WTC11 (cell line): ENCODE measurements around the gene PLEKHO2. TPM values are rescaled to one million over a fixed set of nuclear protein-coding genes. Genes with fewer than 3 reads are reported as not detected.

Experiments used
- ATF1 ChIP-seq: sonication (generic); formaldehyde crosslinking; IDR thresholded peaks from 2 replicates; pipeline ENCODE4 v1.8.1; 2023; ENCODE audit warnings: mild to moderate bottlenecking, moderate library complexity, missing genetic modification reagents
- ELF4 ChIP-seq: sonication (generic); formaldehyde crosslinking; IDR thresholded peaks from 2 replicates; pipeline ENCODE4 v1.8.1; 2022; ENCODE audit warnings: low read depth, mild to moderate bottlenecking, moderate library complexity, missing genetic modification reagents
- FOXJ3 ChIP-seq: sonication (generic); formaldehyde crosslinking; IDR thresholded peaks from 2 replicates; pipeline ENCODE4 v1.9.0; 2021; ENCODE audit warnings: missing genetic modification reagents, mild to moderate bottlenecking, borderline replicate concordance
- MXD4 ChIP-seq: fragments of 250-450 bp; sonication (Bioruptor Pico); IDR thresholded peaks from 2 replicates; pipeline ENCODE4 v1.8.0; 2021; ENCODE audit warnings: mild to moderate bottlenecking, moderate library complexity, borderline replicate concordance
- PRRX2 ChIP-seq: fragments of 250-450 bp; sonication (Bioruptor Pico); IDR thresholded peaks from 2 replicates; pipeline ENCODE4 v1.8.0; 2021; ENCODE audit warnings: mild to moderate bottlenecking
- RORB ChIP-seq: fragments of 250-450 bp; sonication (Bioruptor Pico); IDR thresholded peaks from 2 replicates; pipeline ENCODE4 v1.9.0; 2021; ENCODE audit warnings: mild to moderate bottlenecking
- SOX15 ChIP-seq: fragments of 250-450 bp; sonication (Bioruptor Pico); IDR thresholded peaks from 2 replicates; pipeline ENCODE4 v1.9.0; 2021; ENCODE audit warnings: mild to moderate bottlenecking
- SP1 ChIP-seq: sonication (generic); formaldehyde crosslinking; conservative IDR thresholded peaks from 2 replicates; pipeline ENCODE4 v1.8.1; 2022; ENCODE audit warnings: missing genetic modification reagents
- TEAD4 ChIP-seq: sonication (generic); formaldehyde crosslinking; IDR thresholded peaks from 2 replicates; pipeline ENCODE4 v1.8.0; 2022; ENCODE audit warnings: mild to moderate bottlenecking, missing genetic modification reagents
- TP53 ChIP-seq: sonication (generic); formaldehyde crosslinking; IDR thresholded peaks from 2 replicates; pipeline ENCODE4 v1.8.1; 2023; ENCODE audit warnings: mild to moderate bottlenecking, missing genetic modification reagents
- ZBTB21 ChIP-seq: sonication (generic); formaldehyde crosslinking; IDR thresholded peaks from 2 replicates; pipeline ENCODE4 v1.8.1; 2023; ENCODE audit warnings: mild to moderate bottlenecking, missing genetic modification reagents, borderline replicate concordance
- ZNF232 ChIP-seq: sonication (generic); formaldehyde crosslinking; IDR thresholded peaks from 2 replicates; pipeline ENCODE4 v1.8.0; 2022; ENCODE audit warnings: mild to moderate bottlenecking, missing genetic modification reagents
- ZNF263 ChIP-seq: sonication (generic); formaldehyde crosslinking; IDR thresholded peaks from 2 replicates; pipeline ENCODE4 v1.8.1; 2022; ENCODE audit warnings: low read depth, mild to moderate bottlenecking, moderate library complexity, missing genetic modification reagents
- ZNF317 ChIP-seq: sonication (generic); formaldehyde crosslinking; IDR thresholded peaks from 2 replicates; pipeline ENCODE4 v1.8.1; 2023; ENCODE audit warnings: low read depth, mild to moderate bottlenecking, moderate library complexity, missing genetic modification reagents, borderline replicate concordance
- ZNF396 ChIP-seq: fragments of 250-450 bp; sonication (Bioruptor Pico); IDR thresholded peaks from 2 replicates; pipeline ENCODE4 v1.8.0; 2021; ENCODE audit warnings: mild to moderate bottlenecking, moderate library complexity, borderline replicate concordance
- ZNF423 ChIP-seq: fragments of 250-450 bp; sonication (Bioruptor Pico); IDR thresholded peaks from 2 replicates; pipeline ENCODE4 v2.1.2; 2022; ENCODE audit warnings: mild to moderate bottlenecking, moderate library complexity
- total RNA-seq: library from RNA; stranded (reverse); gene quantifications from 3 replicates; pipeline ENCODE4 v1.2.3, GENCODE V29; 2021
- TF ChIP-seq, protein P1 (sequence below): fragments of 250-450 bp; sonication (Bioruptor Pico); IDR thresholded peaks from 2 replicates; pipeline ENCODE4 v1.9.0; 2021; ENCODE audit warnings: mild to moderate bottlenecking
- TF ChIP-seq, protein P2 (sequence below): fragments of 250-450 bp; sonication (Bioruptor Pico); conservative IDR thresholded peaks from 2 replicates; pipeline ENCODE4 v1.9.0; 2021; ENCODE audit warnings: mild to moderate bottlenecking
- TF ChIP-seq, protein P3 (sequence below): sonication (generic); formaldehyde crosslinking; IDR thresholded peaks from 2 replicates; pipeline ENCODE4 v1.8.0; 2022; ENCODE audit warnings: mild to moderate bottlenecking, missing genetic modification reagents
- TF ChIP-seq, protein P4 (sequence below): sonication (generic); formaldehyde crosslinking; IDR thresholded peaks from 2 replicates; pipeline ENCODE4 v1.8.1; 2022; ENCODE audit warnings: low read depth, missing genetic modification reagents, borderline replicate concordance
- TF ChIP-seq, protein P5 (sequence below): fragments of 250-450 bp; sonication (Bioruptor Pico); IDR thresholded peaks from 2 replicates; pipeline ENCODE4 v1.8.0; 2021; ENCODE audit warnings: mild to moderate bottlenecking
- TF ChIP-seq, protein P6 (sequence below): sonication (generic); formaldehyde crosslinking; IDR thresholded peaks from 2 replicates; pipeline ENCODE4 v1.8.0; 2022; ENCODE audit warnings: mild to moderate bottlenecking, missing genetic modification reagents
- TF ChIP-seq, protein P7 (sequence below): sonication (generic); formaldehyde crosslinking; IDR thresholded peaks from 2 replicates; pipeline ENCODE4 v1.8.0; 2022; ENCODE audit warnings: missing genetic modification reagents
- TF ChIP-seq, protein P8 (sequence below): sonication (generic); formaldehyde crosslinking; IDR thresholded peaks from 2 replicates; pipeline ENCODE4 v1.8.1; 2022; ENCODE audit warnings: low read depth, mild to moderate bottlenecking, moderate library complexity, missing genetic modification reagents, borderline replicate concordance

PLEKHO2 gene
- total RNA-seq, 1 experiment from 2014 or later = 22.1 TPM

DNA sequence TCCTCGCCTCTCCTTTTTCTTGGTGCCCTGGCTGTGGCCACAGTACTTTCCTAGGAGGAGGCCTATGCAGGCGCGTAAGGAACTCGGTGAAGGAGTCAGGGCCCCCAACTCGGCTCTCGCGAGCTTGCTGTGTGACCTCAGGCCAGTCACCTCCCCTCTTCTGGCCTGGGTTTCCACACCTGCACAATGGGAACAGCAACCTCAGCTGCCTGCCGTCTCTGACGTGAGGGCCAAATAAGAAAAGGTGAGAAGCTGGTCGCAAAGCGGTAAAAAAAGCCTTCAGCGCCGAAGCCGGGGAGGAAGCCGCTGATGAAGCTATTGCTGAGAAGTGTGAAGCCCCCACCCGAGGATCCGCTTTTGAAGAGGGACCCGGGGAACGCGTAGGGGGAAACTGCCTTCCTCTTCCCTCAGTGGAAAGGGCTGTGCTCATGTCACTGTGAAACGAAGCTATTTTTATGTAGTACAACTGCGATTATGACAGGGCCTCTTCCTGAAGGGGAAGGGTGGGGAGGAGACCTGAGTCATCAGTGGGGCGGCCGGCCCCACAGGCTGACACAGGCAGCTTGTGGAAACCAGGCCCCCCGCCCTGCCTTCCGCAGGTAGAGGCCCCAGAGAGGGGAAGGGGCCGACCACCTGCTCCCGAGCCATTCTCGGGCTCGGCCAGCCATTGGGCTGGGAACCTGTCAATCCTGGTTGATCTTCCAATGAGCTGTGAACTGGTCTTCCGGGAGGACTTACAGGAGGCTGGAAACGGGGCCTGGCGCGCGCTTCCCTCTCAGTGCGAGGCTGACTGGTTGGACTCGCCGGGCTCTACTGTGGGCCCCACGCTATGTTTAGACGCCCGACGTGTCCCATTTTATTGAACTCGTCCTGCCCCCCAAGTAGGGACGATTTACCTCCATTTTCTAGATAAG is 52.0 kb downstream of the PLEKHO2 start (continued):
- TF ChIP-seq, protein P1, sequence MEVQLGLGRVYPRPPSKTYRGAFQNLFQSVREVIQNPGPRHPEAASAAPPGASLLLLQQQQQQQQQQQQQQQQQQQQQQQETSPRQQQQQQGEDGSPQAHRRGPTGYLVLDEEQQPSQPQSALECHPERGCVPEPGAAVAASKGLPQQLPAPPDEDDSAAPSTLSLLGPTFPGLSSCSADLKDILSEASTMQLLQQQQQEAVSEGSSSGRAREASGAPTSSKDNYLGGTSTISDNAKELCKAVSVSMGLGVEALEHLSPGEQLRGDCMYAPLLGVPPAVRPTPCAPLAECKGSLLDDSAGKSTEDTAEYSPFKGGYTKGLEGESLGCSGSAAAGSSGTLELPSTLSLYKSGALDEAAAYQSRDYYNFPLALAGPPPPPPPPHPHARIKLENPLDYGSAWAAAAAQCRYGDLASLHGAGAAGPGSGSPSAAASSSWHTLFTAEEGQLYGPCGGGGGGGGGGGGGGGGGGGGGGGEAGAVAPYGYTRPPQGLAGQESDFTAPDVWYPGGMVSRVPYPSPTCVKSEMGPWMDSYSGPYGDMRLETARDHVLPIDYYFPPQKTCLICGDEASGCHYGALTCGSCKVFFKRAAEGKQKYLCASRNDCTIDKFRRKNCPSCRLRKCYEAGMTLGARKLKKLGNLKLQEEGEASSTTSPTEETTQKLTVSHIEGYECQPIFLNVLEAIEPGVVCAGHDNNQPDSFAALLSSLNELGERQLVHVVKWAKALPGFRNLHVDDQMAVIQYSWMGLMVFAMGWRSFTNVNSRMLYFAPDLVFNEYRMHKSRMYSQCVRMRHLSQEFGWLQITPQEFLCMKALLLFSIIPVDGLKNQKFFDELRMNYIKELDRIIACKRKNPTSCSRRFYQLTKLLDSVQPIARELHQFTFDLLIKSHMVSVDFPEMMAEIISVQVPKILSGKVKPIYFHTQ (CRISPR knock-in tag) = no peak
- TF ChIP-seq, protein P2, sequence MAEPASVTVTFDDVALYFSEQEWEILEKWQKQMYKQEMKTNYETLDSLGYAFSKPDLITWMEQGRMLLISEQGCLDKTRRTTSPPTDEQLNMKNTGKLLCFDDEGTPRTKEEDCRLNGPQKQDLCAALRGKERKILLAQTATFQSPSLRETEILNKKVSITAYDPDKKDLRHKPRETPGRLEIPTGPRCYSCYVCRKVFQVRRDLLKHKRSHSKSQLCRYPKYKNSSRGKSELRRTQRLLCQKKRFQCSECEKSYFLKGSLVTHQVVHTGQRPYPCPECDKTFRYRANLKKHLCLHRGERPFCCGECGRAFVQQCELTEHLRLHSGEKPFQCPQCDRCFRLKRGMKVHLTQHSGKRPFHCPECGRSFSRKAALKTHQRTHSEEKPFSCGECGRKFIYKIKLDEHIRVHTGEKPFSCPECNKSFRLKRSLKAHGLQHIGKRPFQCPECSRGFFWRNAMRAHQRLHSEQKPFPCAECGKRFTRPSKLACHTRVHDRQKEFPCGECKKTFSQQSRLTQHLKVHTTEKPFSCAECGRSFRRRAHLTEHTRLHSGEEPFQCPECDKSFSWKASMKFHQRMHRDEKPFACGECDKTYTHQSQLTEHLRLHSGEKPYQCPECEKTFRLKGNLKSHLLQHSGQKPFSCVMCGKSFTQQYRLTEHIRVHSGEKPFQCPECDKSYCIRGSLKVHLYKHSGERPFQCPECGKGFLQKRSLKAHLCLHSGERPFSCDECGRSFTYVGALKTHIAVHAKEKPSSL = no peak
- TF ChIP-seq FOXJ3 (no peak), TEAD4 (CRISPR knock-in tag) (no peak), SOX15 (no peak), ELF4 (CRISPR knock-in tag) (no peak), ZBTB21 (CRISPR knock-in tag) (no peak), RORB (no peak), ZNF423 (CRISPR knock-in tag) (no peak), MXD4 (CRISPR knock-in tag) (no peak), TP53 (no peak), SP1 (peak; percentile 58; the same call in 1 of the 2 replicates), ATF1 (CRISPR knock-in tag) (no peak), ZNF396 (CRISPR knock-in tag) (no peak), ZNF232 (CRISPR knock-in tag) (no peak), ZNF263 (no peak), ZNF317 (no peak), PRRX2 (CRISPR knock-in tag) (no peak)
- TF ChIP-seq, protein P3, sequence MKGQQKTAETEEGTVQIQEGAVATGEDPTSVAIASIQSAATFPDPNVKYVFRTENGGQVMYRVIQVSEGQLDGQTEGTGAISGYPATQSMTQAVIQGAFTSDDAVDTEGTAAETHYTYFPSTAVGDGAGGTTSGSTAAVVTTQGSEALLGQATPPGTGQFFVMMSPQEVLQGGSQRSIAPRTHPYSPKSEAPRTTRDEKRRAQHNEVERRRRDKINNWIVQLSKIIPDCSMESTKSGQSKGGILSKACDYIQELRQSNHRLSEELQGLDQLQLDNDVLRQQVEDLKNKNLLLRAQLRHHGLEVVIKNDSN (CRISPR knock-in tag) = 0 out of 2 replicates have a peak, but pooled peaks have one; percentile 40
- TF ChIP-seq, protein P4, sequence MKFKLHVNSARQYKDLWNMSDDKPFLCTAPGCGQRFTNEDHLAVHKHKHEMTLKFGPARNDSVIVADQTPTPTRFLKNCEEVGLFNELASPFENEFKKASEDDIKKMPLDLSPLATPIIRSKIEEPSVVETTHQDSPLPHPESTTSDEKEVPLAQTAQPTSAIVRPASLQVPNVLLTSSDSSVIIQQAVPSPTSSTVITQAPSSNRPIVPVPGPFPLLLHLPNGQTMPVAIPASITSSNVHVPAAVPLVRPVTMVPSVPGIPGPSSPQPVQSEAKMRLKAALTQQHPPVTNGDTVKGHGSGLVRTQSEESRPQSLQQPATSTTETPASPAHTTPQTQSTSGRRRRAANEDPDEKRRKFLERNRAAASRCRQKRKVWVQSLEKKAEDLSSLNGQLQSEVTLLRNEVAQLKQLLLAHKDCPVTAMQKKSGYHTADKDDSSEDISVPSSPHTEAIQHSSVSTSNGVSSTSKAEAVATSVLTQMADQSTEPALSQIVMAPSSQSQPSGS (CRISPR knock-in tag) = no peak
- TF ChIP-seq, protein P5, sequence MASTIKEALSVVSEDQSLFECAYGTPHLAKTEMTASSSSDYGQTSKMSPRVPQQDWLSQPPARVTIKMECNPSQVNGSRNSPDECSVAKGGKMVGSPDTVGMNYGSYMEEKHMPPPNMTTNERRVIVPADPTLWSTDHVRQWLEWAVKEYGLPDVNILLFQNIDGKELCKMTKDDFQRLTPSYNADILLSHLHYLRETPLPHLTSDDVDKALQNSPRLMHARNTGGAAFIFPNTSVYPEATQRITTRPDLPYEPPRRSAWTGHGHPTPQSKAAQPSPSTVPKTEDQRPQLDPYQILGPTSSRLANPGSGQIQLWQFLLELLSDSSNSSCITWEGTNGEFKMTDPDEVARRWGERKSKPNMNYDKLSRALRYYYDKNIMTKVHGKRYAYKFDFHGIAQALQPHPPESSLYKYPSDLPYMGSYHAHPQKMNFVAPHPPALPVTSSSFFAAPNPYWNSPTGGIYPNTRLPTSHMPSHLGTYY (CRISPR knock-in tag) = no peak
- TF ChIP-seq, protein P6, sequence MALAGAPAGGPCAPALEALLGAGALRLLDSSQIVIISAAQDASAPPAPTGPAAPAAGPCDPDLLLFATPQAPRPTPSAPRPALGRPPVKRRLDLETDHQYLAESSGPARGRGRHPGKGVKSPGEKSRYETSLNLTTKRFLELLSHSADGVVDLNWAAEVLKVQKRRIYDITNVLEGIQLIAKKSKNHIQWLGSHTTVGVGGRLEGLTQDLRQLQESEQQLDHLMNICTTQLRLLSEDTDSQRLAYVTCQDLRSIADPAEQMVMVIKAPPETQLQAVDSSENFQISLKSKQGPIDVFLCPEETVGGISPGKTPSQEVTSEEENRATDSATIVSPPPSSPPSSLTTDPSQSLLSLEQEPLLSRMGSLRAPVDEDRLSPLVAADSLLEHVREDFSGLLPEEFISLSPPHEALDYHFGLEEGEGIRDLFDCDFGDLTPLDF = no peak
- TF ChIP-seq, protein P7, sequence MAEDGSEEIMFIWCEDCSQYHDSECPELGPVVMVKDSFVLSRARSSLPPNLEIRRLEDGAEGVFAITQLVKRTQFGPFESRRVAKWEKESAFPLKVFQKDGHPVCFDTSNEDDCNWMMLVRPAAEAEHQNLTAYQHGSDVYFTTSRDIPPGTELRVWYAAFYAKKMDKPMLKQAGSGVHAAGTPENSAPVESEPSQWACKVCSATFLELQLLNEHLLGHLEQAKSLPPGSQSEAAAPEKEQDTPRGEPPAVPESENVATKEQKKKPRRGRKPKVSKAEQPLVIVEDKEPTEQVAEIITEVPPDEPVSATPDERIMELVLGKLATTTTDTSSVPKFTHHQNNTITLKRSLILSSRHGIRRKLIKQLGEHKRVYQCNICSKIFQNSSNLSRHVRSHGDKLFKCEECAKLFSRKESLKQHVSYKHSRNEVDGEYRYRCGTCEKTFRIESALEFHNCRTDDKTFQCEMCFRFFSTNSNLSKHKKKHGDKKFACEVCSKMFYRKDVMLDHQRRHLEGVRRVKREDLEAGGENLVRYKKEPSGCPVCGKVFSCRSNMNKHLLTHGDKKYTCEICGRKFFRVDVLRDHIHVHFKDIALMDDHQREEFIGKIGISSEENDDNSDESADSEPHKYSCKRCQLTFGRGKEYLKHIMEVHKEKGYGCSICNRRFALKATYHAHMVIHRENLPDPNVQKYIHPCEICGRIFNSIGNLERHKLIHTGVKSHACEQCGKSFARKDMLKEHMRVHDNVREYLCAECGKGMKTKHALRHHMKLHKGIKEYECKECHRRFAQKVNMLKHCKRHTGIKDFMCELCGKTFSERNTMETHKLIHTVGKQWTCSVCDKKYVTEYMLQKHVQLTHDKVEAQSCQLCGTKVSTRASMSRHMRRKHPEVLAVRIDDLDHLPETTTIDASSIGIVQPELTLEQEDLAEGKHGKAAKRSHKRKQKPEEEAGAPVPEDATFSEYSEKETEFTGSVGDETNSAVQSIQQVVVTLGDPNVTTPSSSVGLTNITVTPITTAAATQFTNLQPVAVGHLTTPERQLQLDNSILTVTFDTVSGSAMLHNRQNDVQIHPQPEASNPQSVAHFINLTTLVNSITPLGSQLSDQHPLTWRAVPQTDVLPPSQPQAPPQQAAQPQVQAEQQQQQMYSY (CRISPR knock-in tag) = no peak
- TF ChIP-seq, protein P8, sequence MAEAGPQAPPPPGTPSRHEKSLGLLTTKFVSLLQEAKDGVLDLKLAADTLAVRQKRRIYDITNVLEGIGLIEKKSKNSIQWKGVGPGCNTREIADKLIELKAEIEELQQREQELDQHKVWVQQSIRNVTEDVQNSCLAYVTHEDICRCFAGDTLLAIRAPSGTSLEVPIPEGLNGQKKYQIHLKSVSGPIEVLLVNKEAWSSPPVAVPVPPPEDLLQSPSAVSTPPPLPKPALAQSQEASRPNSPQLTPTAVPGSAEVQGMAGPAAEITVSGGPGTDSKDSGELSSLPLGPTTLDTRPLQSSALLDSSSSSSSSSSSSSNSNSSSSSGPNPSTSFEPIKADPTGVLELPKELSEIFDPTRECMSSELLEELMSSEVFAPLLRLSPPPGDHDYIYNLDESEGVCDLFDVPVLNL (CRISPR knock-in tag) = no peak
